Measurements from ENCODE around the gene RPS6KA4.

- TF ChIP-seq CTCF (IDR thresholded peaks at IDR 0.05; ENCODE audit: low read length) (peak; percentile 79), EZH2 (IDR thresholded peaks at IDR 0.05; ENCODE audit: borderline replicate concordance, low read length) (no peak)
Measured at GRCh38 chr11:64355078-64355940, 3.7 kb upstream of the RPS6KA4 start.

Data from OCI-LY1 (cell line).